Activated naive CD8-positive, alpha-beta T cell (primary cell): ENCODE data around the gene SNUPN.

Experiments used
- H3K27ac Mint-ChIP-seq: one replicate; pipeline ENCODE4 v1.8.0; 2021; ENCODE audit warnings: mixed read lengths
- H3K27me3 Mint-ChIP-seq: one replicate; pipeline ENCODE4 v1.8.0; 2021; ENCODE audit warnings: mixed read lengths
- H3K36me3 Mint-ChIP-seq: one replicate; pipeline ENCODE4 v1.8.0; 2021; ENCODE audit warnings: mixed read lengths
- H3K4me1 Mint-ChIP-seq: one replicate; pipeline ENCODE4 v1.8.0; 2021; ENCODE audit warnings: low read depth, mixed read lengths
- H3K4me3 Mint-ChIP-seq: one replicate; pipeline ENCODE4 v1.8.0; 2021; ENCODE audit warnings: mild to moderate bottlenecking, mixed read lengths
- H3K9me3 Mint-ChIP-seq: one replicate; pipeline ENCODE4 v1.8.0; 2021; ENCODE audit warnings: low read depth, mixed read lengths

Gene SNUPN

GRCh38 chr15:75625542-75626347, at the start of gene SNUPN:
TSS of gene SNUPN (minus strand) at chr15:75625725. CDS start at chr15:75621051, 4,674 bp downstream.
- H3K27me3 Mint-ChIP-seq: no peaks in the 10 kb centered on the region
- H3K27ac Mint-ChIP-seq: peak within 1 kb of the TSS; percentile 93
- peaks cover 35% of the 10 kb centered on the region for H3K4me1 Mint-ChIP-seq
- H3K4me3 Mint-ChIP-seq: peak within 1 kb of the TSS; percentile 91
- H3K36me3 Mint-ChIP-seq: peaks cover 4% of the 10 kb centered on the region
- no peaks in the 10 kb centered on the region for H3K9me3 Mint-ChIP-seq

DNA sequence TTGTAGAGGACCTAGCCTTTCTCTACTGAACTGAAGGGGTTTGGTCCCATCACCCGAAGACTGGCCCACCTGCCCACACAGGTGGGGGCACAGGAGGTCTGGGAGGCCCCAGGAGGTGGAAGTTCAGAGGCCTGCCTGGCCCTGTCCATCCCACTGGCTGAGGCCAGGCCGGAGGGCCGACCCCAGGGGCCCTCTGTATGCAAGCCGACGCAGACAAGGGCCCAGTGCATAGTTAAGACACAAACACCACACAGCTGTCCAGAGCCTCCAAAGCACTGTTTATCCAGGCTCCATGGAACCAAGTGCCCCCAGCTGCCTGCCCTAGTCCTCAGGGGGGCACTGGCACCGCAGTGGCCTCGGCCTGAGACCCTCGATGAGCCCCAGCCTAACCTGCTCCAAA, 48.8 kb upstream of the SNUPN start:
- no peak overlapping the region for H3K27ac Mint-ChIP-seq
- H3K27me3 Mint-ChIP-seq: no peaks in the 10 kb centered on the region
- H3K36me3 Mint-ChIP-seq: no peaks in the 10 kb centered on the region
- H3K4me3 Mint-ChIP-seq: no peak overlapping the region
- H3K4me1 Mint-ChIP-seq: no peaks in the 10 kb centered on the region
- no peaks in the 10 kb centered on the region for H3K9me3 Mint-ChIP-seq

DNA sequence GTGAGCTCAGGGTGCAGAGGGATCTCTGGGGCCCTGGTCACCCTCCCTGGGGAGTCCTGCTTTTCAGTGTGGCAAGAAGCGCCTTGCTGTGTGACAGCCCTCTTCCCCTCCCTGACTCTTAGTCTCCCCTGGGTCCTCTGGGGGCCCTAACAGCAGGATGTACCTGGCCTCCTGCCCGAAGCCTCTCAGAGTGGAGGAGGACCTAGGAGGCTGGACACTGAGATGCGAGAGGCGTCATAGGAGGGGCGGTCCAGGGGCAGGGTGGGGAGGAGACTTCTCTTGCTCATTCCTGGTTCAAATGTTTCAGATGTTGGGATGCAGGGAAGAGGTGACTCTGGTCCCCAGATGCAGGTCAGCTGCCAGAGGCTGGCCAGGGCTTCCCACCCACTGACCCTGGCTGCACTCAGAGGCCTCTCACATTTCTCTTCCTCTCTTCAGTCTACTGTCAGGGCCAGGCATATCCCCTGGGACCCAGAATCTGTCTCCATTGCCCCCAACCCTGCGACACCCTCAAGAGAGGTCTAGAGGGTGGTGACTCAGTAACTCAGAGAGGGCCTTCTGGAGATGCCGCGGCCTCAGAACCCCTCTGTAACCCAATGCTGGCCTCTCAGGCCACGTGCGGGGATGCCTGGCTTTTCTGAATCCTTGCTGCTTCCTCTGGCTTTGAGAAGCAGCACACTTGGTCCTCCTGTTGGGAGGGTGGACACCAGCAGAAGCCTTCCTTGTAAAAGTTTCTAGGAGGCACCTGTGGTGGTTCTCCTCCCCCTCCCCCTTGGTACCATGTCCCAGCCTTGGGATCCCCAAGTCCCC, 48.1 kb upstream of the SNUPN start:
- no peaks in the 10 kb centered on the region for H3K36me3 Mint-ChIP-seq
- no peak overlapping the region for H3K4me3 Mint-ChIP-seq
- no peaks in the 10 kb centered on the region for H3K27me3 Mint-ChIP-seq
- no peak overlapping the region for H3K27ac Mint-ChIP-seq
- no peaks in the 10 kb centered on the region for H3K4me1 Mint-ChIP-seq
- no peaks in the 10 kb centered on the region for H3K9me3 Mint-ChIP-seq

- no peaks in the 10 kb centered on the region for H3K36me3 Mint-ChIP-seq
- H3K27ac Mint-ChIP-seq: no peak overlapping the region
- H3K9me3 Mint-ChIP-seq: no peaks in the 10 kb centered on the region
- no peaks in the 10 kb centered on the region for H3K4me1 Mint-ChIP-seq
- no peak overlapping the region for H3K4me3 Mint-ChIP-seq
- no peaks in the 10 kb centered on the region for H3K27me3 Mint-ChIP-seq
These were observed 47.3 kb upstream of the SNUPN start for GRCh38 chr15:75672646-75673425.

- Mint-ChIP-seq H3K27ac (no peak overlapping the region), H3K4me3 (no peak overlapping the region), H3K27me3 (no peaks in the 10 kb centered on the region), H3K36me3 (no peaks in the 10 kb centered on the region), H3K4me1 (no peaks in the 10 kb centered on the region), H3K9me3 (no peaks in the 10 kb centered on the region)
These were observed 46.4 kb upstream of the SNUPN start for GRCh38 chr15:75671730-75672602.

- no peaks in the 10 kb centered on the region for H3K27me3 Mint-ChIP-seq
- H3K9me3 Mint-ChIP-seq: no peaks in the 10 kb centered on the region
- H3K27ac Mint-ChIP-seq: no peak overlapping the region
- no peak overlapping the region for H3K4me3 Mint-ChIP-seq
- no peaks in the 10 kb centered on the region for H3K4me1 Mint-ChIP-seq
- no peaks in the 10 kb centered on the region for H3K36me3 Mint-ChIP-seq
These were observed 44.3 kb upstream of the SNUPN start for GRCh38 chr15:75669879-75670212.

DNA sequence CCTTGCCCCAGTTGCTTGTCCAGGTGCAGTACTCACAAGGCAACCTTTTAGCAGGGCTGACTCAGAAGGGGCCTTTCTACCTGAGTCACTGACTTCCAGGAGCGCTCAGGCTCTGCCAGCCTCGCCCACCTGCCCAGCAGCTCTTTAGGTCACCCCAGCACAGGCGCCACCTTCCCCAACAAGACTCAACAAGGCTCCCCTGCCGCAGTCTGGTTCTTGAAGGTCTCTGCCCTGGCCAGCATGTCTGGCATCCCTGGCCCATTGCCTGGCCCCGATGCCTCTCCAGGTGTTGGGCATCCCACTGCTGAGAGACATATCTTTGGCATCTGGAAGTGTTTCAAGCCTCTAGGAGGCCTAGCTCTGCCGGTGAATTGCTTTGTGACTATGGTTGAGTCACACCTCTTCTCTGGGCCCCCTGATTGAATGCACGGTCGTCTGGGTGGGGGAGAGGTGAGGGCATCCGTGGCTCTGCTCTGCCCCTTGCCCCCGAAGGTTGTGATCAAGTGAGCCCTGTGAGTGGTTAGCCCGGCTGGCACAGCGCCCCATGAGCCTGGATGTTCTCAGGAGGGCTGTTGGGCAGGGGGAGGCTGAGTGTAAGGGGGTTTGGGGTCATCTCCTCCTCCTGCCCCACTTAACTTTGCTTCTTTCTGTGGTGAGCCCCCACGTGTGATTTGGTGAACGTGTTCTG, 43.8 kb upstream of the SNUPN start:
- H3K4me3 Mint-ChIP-seq: no peak overlapping the region

DNA sequence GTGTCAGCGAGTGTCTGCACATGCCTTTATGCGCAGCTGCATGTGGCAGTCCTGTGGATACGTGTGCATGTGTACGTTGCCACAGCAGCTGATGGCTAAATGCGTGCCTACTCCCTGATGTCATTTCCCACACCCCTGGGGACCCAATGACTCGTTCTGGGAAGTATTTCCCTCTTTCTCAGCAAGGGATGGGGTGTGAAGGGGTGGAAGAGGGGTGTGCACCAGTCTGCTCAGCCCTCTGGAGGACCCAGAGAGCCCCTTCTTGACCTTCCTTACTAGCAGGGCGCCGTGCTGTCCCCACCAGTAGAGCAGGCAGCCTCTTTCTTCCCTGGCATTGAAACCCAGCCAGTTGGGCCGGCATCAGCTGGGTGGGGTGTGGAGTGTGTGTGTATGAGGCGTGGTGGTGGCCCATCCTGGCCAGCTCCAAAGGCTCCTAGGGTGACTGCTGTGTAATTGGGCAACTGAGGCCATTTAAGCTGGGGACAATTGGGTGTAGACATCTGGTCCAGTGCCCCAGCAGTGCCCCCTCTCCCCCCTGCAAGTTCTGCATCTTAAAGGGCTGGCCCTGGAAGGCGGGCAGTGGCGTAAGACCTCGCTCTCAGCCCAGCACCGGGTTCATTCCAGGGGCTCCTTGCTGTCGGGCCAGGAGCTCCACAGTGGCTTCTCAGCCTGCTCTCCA, 41.4 kb upstream of the SNUPN start:
- Mint-ChIP-seq H3K27me3 (no peaks in the 10 kb centered on the region), H3K9me3 (no peaks in the 10 kb centered on the region), H3K36me3 (no peaks in the 10 kb centered on the region), H3K4me3 (no peak overlapping the region), H3K27ac (no peak overlapping the region), H3K4me1 (no peaks in the 10 kb centered on the region)

More for the DNA sequence above, 43.8 kb upstream of the SNUPN start:
- H3K36me3 Mint-ChIP-seq: no peaks in the 10 kb centered on the region
- no peaks in the 10 kb centered on the region for H3K27me3 Mint-ChIP-seq
- no peaks in the 10 kb centered on the region for H3K4me1 Mint-ChIP-seq
- no peak overlapping the region for H3K27ac Mint-ChIP-seq
- no peaks in the 10 kb centered on the region for H3K9me3 Mint-ChIP-seq

- no peaks in the 10 kb centered on the region for H3K36me3 Mint-ChIP-seq
- no peak overlapping the region for H3K4me3 Mint-ChIP-seq
- H3K27ac Mint-ChIP-seq: no peak overlapping the region
- no peaks in the 10 kb centered on the region for H3K9me3 Mint-ChIP-seq
- no peaks in the 10 kb centered on the region for H3K27me3 Mint-ChIP-seq
- no peaks in the 10 kb centered on the region for H3K4me1 Mint-ChIP-seq
These were observed 38.5 kb upstream of the SNUPN start for GRCh38 chr15:75663931-75664421.

DNA sequence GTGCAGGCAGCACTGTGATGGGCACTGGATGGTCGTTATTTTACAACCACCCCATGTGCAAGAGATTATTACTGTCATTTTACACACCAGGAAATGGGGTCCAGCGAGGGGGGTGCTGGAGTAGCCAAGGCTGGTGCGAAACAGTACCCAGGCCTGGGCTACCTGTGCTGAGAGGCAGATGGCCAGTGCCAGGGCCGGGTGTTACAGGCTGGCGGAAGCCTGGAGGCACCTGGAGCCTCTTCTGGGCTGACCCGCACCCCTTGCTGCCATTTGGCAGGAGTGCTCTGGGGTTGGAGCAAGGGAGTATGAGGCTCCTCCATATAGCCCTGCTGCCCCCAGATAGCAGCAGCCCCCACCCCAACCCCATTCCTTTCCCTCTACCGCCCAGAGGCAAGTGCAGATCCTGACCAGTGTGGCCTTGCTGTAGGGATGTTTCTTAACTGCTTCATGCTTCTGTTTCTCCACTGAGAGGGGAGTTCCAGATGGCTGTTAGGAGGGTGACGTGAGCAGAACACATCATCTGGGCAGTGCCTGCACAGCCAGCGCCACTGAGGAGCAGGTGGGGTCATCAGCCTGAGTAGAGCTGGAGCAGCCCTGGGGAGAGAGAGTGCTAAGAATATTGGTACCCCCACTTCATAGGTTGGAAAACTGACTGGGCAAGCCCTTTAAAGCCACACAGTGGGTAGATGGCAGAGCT, 37.4 kb upstream of the SNUPN start:
- no peak overlapping the region for H3K4me3 Mint-ChIP-seq
- no peaks in the 10 kb centered on the region for H3K27me3 Mint-ChIP-seq
- no peaks in the 10 kb centered on the region for H3K9me3 Mint-ChIP-seq
- H3K36me3 Mint-ChIP-seq: no peaks in the 10 kb centered on the region
- H3K27ac Mint-ChIP-seq: no peak overlapping the region
- H3K4me1 Mint-ChIP-seq: no peaks in the 10 kb centered on the region

DNA sequence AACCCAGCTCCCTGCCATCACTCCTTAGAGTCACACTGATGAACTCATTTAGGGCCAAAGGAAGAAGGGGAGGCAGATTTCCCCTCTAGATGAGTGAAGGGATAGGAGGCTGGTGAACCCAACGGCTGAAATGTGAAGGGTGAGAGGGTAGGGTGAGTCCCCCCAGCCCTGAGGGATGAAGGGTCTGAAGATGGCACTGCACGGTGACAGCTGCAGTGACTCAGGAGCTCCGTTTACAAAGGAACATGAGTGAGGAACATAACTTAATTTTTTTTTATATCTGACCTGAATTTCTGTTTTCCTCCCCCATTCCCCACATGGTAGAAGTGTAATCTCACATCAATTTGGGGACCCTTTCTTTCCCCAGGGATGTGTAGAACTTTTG, 36.2 kb upstream of the SNUPN start:
- no peak overlapping the region for H3K27ac Mint-ChIP-seq
- H3K4me1 Mint-ChIP-seq: no peaks in the 10 kb centered on the region
- no peaks in the 10 kb centered on the region for H3K36me3 Mint-ChIP-seq
- no peak overlapping the region for H3K4me3 Mint-ChIP-seq
- H3K9me3 Mint-ChIP-seq: no peaks in the 10 kb centered on the region
- H3K27me3 Mint-ChIP-seq: no peaks in the 10 kb centered on the region

GRCh38 chr15:75661100-75661755, 35.7 kb upstream of the SNUPN start:
- Mint-ChIP-seq H3K4me1 (no peaks in the 10 kb centered on the region), H3K4me3 (no peak overlapping the region), H3K9me3 (no peaks in the 10 kb centered on the region), H3K27me3 (no peaks in the 10 kb centered on the region), H3K36me3 (no peaks in the 10 kb centered on the region), H3K27ac (no peak overlapping the region)
